Measurements from ENCODE around the gene DPP4. TPM values are rescaled to one million over a fixed set of nuclear protein-coding genes. Genes with fewer than 3 reads are reported as not detected.

Gene DPP4
- total and polyA plus RNA-seq, 5 donors from 2014 or later = 12.6 to 40.8 (median 29.5) TPM

DNA sequence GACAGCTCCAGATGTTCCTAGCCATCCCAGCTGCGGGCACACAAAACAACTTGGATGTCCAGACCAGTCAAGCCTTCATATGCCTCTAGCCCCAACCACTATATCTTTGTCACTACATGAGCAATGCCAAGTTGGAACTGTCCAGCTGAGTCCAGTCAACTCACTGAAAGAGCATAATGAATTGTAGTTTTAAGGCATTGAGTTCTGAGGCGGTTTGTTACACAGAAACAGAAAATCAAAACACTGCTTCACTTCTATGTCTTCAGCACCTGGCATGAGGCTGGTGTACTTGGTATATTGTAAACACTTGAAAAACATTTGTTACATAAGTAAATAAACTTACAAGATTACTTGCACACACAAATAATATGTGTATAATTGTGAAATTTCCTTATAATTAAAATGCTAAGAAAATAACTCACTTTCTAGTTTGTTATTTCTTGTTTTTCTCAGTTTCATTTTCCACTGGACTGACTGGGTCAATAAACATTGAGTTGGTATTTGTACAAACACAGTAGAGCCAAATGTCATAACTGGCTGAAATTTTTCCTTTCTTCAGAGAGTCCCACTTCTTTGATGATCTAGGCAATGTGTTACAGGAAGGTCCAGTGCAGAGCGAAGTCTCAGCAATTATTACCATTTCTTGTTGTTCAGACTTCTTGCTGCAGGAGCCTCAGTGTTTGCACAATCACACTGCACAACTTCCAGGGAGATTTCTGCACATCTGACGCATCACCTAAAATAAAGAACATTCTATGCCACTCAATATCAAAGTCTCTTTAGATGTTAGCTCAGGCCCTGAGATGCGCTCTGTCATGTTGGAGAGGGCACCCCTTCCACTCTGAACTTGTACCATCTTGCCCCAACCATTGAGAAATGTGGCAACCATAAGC is 38.2 kb upstream of the DPP4 start:
- H3K4me3 ChIP-seq (ENCODE audit: low read depth, low read length) = no peak overlapping the region
- peaks cover 0 to 9% (median 3%) of the 10 kb centered on the region in 7 donors for H3K9me3 Mint-ChIP-seq
- peaks cover 4% of the 10 kb centered on the region for H3K36me3 Mint-ChIP-seq
- no peak overlapping the region for H3K4me3 Mint-ChIP-seq
- H3K27me3 ChIP-seq (ENCODE audit: control insufficient read depth, insufficient read depth, low read length) = no peaks in the 10 kb centered on the region
- DNase-seq (no peak), ATAC-seq (ENCODE audit: low read depth in 2 of 2) (no peak)
- peaks cover 0 to 9% (median 4%) of the 10 kb centered on the region in 4 donors for H3K4me1 Mint-ChIP-seq
- H3K4me1 ChIP-seq (ENCODE audit: control insufficient read depth, insufficient read depth, low read length, poor library complexity, severe bottlenecking) = no peaks in the 10 kb centered on the region
- H3K27ac ChIP-seq (ENCODE audit: insufficient read depth, low read length, poor library complexity, severe bottlenecking) = no peak overlapping the region
- no peaks in the 10 kb centered on the region for H3K36me3 ChIP-seq (ENCODE audit: control insufficient read depth, insufficient read depth, low read length)
- peaks cover 5% of the 10 kb centered on the region for H3K27me3 Mint-ChIP-seq
- H3K27ac Mint-ChIP-seq = peak overlapping the region in 1 of 3 donors; percentile 70
- no peaks in the 10 kb centered on the region for H3K9me3 ChIP-seq (ENCODE audit: control insufficient read depth in 2 of 2, low read length in 2 of 2)

DNA sequence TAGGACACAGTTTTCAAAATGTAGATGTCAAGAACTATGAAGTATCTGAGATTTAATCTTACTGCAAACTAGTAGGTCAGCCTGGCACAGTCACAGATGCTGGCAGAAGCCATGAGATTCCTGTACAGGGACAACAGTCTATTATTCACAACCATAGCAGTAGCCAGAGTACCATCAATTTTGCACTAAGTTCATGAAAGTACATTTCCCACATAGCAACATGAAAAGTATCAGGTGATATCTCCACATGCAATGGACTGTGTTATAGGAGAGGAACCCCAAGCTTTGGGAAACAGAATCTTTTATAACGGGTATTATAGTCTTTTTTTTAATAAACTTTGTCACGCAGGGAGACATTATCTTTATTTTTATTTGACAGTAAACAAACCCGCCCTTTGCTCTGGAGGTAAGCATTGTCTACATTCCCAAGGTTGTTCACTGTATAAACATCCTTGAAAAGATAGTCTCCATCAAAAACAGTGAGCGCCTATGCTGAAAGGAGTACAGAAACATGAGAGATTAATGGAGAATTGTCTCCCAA is 33.4 kb upstream of the DPP4 start:
- H3K4me3 ChIP-seq (ENCODE audit: low read depth, low read length) = no peak overlapping the region
- H3K27me3 ChIP-seq (ENCODE audit: control insufficient read depth, insufficient read depth, low read length) = no peaks in the 10 kb centered on the region
- H3K36me3 ChIP-seq (ENCODE audit: control insufficient read depth, insufficient read depth, low read length) = no peaks in the 10 kb centered on the region
- no peak overlapping the region for H3K4me3 Mint-ChIP-seq
- no peak for DNase-seq
- H3K36me3 Mint-ChIP-seq = no peaks in the 10 kb centered on the region
- H3K4me1 Mint-ChIP-seq = no peaks in the 10 kb centered on the region
- no peaks in the 10 kb centered on the region for H3K9me3 ChIP-seq (ENCODE audit: control insufficient read depth in 2 of 2, low read length in 2 of 2)
- H3K4me1 ChIP-seq (ENCODE audit: control insufficient read depth, insufficient read depth, low read length, poor library complexity, severe bottlenecking) = no peaks in the 10 kb centered on the region
- no peak overlapping the region for H3K27ac Mint-ChIP-seq
- peaks cover 12% of the 10 kb centered on the region for H3K27me3 Mint-ChIP-seq
- no peak overlapping the region for H3K27ac ChIP-seq (ENCODE audit: insufficient read depth, low read length, poor library complexity, severe bottlenecking)
- ATAC-seq (ENCODE audit: low read depth in 2 of 2) = no peak
- peaks cover 0 to 2% (median 0%) of the 10 kb centered on the region in 7 donors for H3K9me3 Mint-ChIP-seq

DNA sequence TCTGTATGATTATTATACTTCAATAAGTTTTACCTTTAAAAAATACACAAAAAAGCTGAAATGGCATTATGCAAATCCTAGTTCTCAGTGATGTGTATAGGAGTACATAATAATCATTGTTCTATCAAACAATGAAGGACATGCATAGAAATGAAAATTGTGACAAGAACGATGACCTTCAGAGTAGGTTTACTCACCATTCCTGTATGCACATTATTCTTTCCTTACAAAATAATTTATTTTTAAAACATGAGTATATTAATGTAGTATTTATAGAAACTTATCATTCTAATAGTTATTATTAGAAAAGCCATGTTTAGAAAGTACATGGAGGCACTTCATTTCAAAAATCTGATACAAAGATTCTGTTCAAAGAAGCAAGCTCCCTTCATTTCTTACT is 32.7 kb upstream of the DPP4 start:
- no peaks in the 10 kb centered on the region for H3K4me1 Mint-ChIP-seq
- Histone ChIP-seq H3K4me1 (ENCODE audit: control insufficient read depth, insufficient read depth, low read length, poor library complexity, severe bottlenecking) (no peaks in the 10 kb centered on the region), H3K9me3 (ENCODE audit: control insufficient read depth in 2 of 2, low read length in 2 of 2) (no peaks in the 10 kb centered on the region), H3K4me3 (ENCODE audit: low read depth, low read length) (no peak overlapping the region), H3K36me3 (ENCODE audit: control insufficient read depth, insufficient read depth, low read length) (no peaks in the 10 kb centered on the region), H3K27me3 (ENCODE audit: control insufficient read depth, insufficient read depth, low read length) (no peaks in the 10 kb centered on the region), H3K27ac (ENCODE audit: insufficient read depth, low read length, poor library complexity, severe bottlenecking) (no peak overlapping the region)
- H3K27ac Mint-ChIP-seq = no peak overlapping the region
- peaks cover 0 to 2% (median 0%) of the 10 kb centered on the region in 7 donors for H3K9me3 Mint-ChIP-seq
- H3K27me3 Mint-ChIP-seq = peaks cover 12% of the 10 kb centered on the region
- DNase-seq (no peak), ATAC-seq (ENCODE audit: low read depth in 2 of 2) (no peak)
- no peaks in the 10 kb centered on the region for H3K36me3 Mint-ChIP-seq
- H3K4me3 Mint-ChIP-seq = no peak overlapping the region

DNA sequence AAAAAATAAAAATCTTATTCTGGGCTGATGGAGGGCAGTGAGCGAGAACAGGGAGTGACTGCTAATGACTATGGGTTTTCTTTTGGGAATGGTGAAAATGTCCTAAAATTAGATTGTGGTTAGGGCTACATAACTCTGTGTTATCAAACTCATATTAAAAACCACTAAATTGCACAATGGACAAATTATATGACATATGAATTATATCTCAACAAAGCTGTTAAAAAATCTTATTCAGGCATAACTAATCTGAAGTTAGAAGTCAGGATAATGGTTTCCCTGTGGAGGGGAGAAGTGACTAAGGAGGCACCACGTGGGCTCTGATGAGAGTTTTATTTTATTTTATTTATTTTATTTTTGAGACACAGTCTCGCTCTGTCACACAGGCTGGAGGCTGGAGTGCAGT is 32.1 kb upstream of the DPP4 start:
- Mint-ChIP-seq H3K9me3 (peaks cover 0 to 2% (median 0%) of the 10 kb centered on the region in 7 donors), H3K36me3 (no peaks in the 10 kb centered on the region), H3K27ac (no peak overlapping the region), H3K4me1 (no peaks in the 10 kb centered on the region), H3K27me3 (peaks cover 12% of the 10 kb centered on the region), H3K4me3 (no peak overlapping the region)
- no peaks in the 10 kb centered on the region for H3K27me3 ChIP-seq (ENCODE audit: control insufficient read depth, insufficient read depth, low read length)
- no peak overlapping the region for H3K4me3 ChIP-seq (ENCODE audit: low read depth, low read length)
- ATAC-seq (ENCODE audit: low read depth in 2 of 2) (no peak), DNase-seq (no peak)
- no peaks in the 10 kb centered on the region for H3K9me3 ChIP-seq (ENCODE audit: control insufficient read depth in 2 of 2, low read length in 2 of 2)
- no peak overlapping the region for H3K27ac ChIP-seq (ENCODE audit: insufficient read depth, low read length, poor library complexity, severe bottlenecking)
- no peaks in the 10 kb centered on the region for H3K36me3 ChIP-seq (ENCODE audit: control insufficient read depth, insufficient read depth, low read length)
- H3K4me1 ChIP-seq (ENCODE audit: control insufficient read depth, insufficient read depth, low read length, poor library complexity, severe bottlenecking) = no peaks in the 10 kb centered on the region

DNA sequence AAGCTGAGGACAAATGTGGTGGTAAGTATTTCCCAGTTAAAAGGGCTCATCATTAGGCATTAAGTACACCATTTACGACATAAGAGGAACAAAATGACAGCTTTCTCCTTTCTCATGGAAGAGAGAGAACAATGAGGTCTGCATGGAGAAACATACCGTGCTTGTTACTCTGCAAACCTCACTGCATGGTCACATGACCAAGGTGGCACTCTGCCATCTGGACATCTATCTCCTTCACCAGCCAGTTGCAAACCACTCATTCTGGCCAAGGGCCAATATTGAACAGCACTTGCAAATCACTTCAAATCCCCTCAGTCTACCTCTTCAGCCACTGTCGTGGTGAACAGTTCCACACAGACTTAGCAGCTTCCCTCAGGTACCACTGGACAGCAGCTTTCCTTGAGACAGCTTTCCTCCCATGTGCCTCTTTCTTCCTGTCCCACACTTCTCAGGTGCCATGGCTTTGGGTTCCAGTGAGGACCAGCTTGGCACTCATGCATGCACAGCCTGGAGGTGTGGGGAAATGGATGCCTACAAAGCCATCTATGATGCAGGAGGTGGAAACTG is 29.5 kb upstream of the DPP4 start:
- Mint-ChIP-seq H3K9me3 (peaks cover 0 to 2% (median 0%) of the 10 kb centered on the region in 7 donors), H3K27ac (no peak overlapping the region), H3K4me1 (no peaks in the 10 kb centered on the region), H3K4me3 (no peak overlapping the region), H3K36me3 (no peaks in the 10 kb centered on the region), H3K27me3 (peaks cover 7% of the 10 kb centered on the region)
- no peak overlapping the region for H3K4me3 ChIP-seq (ENCODE audit: low read depth, low read length)
- H3K36me3 ChIP-seq (ENCODE audit: control insufficient read depth, insufficient read depth, low read length) = no peaks in the 10 kb centered on the region
- ATAC-seq (ENCODE audit: low read depth in 2 of 2) (no peak), DNase-seq (no peak)
- no peak overlapping the region for H3K27ac ChIP-seq (ENCODE audit: insufficient read depth, low read length, poor library complexity, severe bottlenecking)
- H3K4me1 ChIP-seq (ENCODE audit: control insufficient read depth, insufficient read depth, low read length, poor library complexity, severe bottlenecking) = no peaks in the 10 kb centered on the region
- H3K27me3 ChIP-seq (ENCODE audit: control insufficient read depth, insufficient read depth, low read length) = no peaks in the 10 kb centered on the region
- no peaks in the 10 kb centered on the region for H3K9me3 ChIP-seq (ENCODE audit: control insufficient read depth in 2 of 2, low read length in 2 of 2)

DNA sequence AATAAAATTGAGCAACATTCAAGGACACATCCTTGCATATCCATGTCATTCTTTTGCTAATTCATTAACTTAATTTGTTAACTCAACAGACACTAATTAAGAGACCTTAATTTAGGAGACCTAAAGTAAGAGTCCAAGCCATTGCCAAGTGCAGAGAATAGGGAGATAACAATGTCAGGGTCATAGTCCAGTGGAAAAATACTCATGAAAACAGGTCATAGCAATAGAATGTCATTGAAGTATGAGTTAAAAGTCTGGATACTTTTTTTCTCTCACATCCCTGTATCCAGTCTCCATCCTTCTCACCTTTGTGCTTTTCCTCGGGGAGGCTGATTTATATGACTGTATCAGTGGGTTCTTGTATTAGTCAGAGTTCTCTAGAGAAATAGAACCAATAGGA is 26.6 kb upstream of the DPP4 start:
- peaks cover 7% of the 10 kb centered on the region for H3K27me3 Mint-ChIP-seq
- no peak for ATAC-seq (ENCODE audit: low read depth in 2 of 2)
- H3K27ac Mint-ChIP-seq = no peak overlapping the region

DNA sequence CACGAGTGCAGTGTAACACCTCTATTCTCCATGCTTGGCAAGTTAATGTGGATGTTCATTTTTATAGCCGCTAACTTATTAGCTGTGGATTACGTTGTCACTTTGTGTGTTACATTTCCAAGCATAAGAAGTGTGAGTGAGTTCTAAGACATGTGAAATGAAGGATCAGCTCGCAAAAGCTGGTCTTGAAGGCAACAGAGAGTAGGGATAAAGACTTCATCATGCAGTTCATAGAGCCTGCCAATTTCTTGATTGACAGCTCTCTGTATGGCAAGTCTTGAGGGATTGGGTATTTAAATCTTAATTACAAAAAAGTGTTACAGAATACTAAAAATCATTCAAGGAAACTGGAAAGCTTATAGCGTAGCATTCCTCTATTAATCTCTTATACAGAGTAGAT is 25.8 kb upstream of the DPP4 start:
- Mint-ChIP-seq H3K9me3 (peaks cover 0 to 2% (median 0%) of the 10 kb centered on the region in 7 donors), H3K27ac (no peak overlapping the region), H3K4me3 (no peak overlapping the region), H3K36me3 (no peaks in the 10 kb centered on the region), H3K4me1 (no peaks in the 10 kb centered on the region), H3K27me3 (peaks cover 7% of the 10 kb centered on the region)
- Histone ChIP-seq H3K27me3 (ENCODE audit: control insufficient read depth, insufficient read depth, low read length) (no peaks in the 10 kb centered on the region), H3K4me1 (ENCODE audit: control insufficient read depth, insufficient read depth, low read length, poor library complexity, severe bottlenecking) (no peaks in the 10 kb centered on the region), H3K9me3 (ENCODE audit: control insufficient read depth in 2 of 2, low read length in 2 of 2) (no peaks in the 10 kb centered on the region), H3K27ac (ENCODE audit: insufficient read depth, low read length, poor library complexity, severe bottlenecking) (no peak overlapping the region), H3K36me3 (ENCODE audit: control insufficient read depth, insufficient read depth, low read length) (no peaks in the 10 kb centered on the region), H3K4me3 (ENCODE audit: low read depth, low read length) (no peak overlapping the region)
- DNase-seq (no peak), ATAC-seq (ENCODE audit: low read depth in 2 of 2) (no peak)

More for the DNA sequence above, 26.6 kb upstream of the DPP4 start:
- DNase-seq = no peak
- no peaks in the 10 kb centered on the region for H3K27me3 ChIP-seq (ENCODE audit: control insufficient read depth, insufficient read depth, low read length)
- no peak overlapping the region for H3K27ac ChIP-seq (ENCODE audit: insufficient read depth, low read length, poor library complexity, severe bottlenecking)
- Mint-ChIP-seq H3K4me3 (no peak overlapping the region), H3K36me3 (no peaks in the 10 kb centered on the region), H3K9me3 (peaks cover 0 to 2% (median 0%) of the 10 kb centered on the region in 7 donors), H3K4me1 (no peaks in the 10 kb centered on the region)
- no peaks in the 10 kb centered on the region for H3K4me1 ChIP-seq (ENCODE audit: control insufficient read depth, insufficient read depth, low read length, poor library complexity, severe bottlenecking)
- H3K4me3 ChIP-seq (ENCODE audit: low read depth, low read length) = no peak overlapping the region
- no peaks in the 10 kb centered on the region for H3K9me3 ChIP-seq (ENCODE audit: control insufficient read depth in 2 of 2, low read length in 2 of 2)
- H3K36me3 ChIP-seq (ENCODE audit: control insufficient read depth, insufficient read depth, low read length) = no peaks in the 10 kb centered on the region
